Erythroblast (primary cell): Measurements from ENCODE around the gene FEN1.

Experiments
- GATA1 ChIP-seq: IDR thresholded peaks from 2 replicates; pipeline ENCODE4 v1.6.1; 2011; ENCODE audit warnings: low read depth, mild to moderate bottlenecking, control low read depth, low read length, moderate library complexity
- POLR2A ChIP-seq: IDR thresholded peaks from 2 replicates; pipeline ENCODE4 v1.6.1; 2011; ENCODE audit warnings: mild to moderate bottlenecking, low read length

DNA sequence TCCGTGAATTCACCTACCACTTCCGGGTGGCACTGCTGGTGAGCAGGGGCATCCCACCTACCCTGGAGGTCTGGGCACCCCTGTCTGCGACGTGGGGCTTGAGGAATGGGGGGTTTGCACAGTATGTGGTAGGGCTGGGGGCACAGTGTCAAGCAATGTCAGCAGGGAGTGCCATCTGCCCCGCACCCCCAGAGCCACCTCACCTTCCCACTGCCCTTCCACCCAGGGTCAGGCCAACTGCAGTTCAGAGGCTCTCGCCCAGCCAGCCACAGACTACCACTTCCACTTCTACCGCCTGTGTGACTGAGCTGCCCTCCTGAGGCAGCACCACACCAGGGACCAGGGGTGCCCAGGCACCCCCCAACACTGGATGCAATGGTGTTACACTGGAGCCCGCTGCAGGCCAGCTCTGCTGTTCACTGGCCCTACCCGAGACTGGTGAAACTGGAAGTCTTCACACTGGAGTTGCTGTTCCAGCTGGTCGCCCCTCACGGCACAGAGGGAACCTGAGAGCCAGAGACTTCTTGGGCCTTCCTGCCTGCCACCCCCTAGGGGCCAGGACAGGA is 6.8 kb upstream of the FEN1 start:
- TF ChIP-seq POLR2A (no peak), GATA1 (no peak)
